CMK (cell line): Measurements from ENCODE around the gene MDM1.

Source experiments
- DNase-seq: peaks from one replicate; pipeline ENCODE4 v3.0.0-alpha.2; 2010; ENCODE audit warnings: low read depth

MDM1 gene

GRCh38 chr12:68331869-68332727 lies at the start of gene MDM1:
Gene MDM1 (minus strand): TSS chr12:68332362. CDS start chr12:68332245, 117 bp downstream.
- DNase-seq = peak; percentile 81

- DNase-seq = peak; percentile 74
These were observed 49.5 kb upstream of the MDM1 start for GRCh38 chr12:68381476-68382219.

- DNase-seq = no peak
These were observed 46.9 kb upstream of the MDM1 start for GRCh38 chr12:68378872-68379606.

- no peak for DNase-seq
These were observed 45.7 kb upstream of the MDM1 start for GRCh38 chr12:68377881-68378280.

GRCh38 chr12:68376901-68377300 lies 44.7 kb upstream of the MDM1 start:
- no peak for DNase-seq

- no peak for DNase-seq
These were observed 43.9 kb upstream of the MDM1 start for GRCh38 chr12:68375756-68376695.

- no peak for DNase-seq
These were observed 42.3 kb upstream of the MDM1 start for GRCh38 chr12:68374307-68374982.

- DNase-seq = no peak
These were observed 38.5 kb upstream of the MDM1 start for GRCh38 chr12:68370667-68371066.

GRCh38 chr12:68370006-68370590 lies 37.9 kb upstream of the MDM1 start:
- no peak for DNase-seq

GRCh38 chr12:68368327-68368726 lies 36.2 kb upstream of the MDM1 start:
- DNase-seq = no peak

GRCh38 chr12:68367903-68368302 lies 35.7 kb upstream of the MDM1 start:
- DNase-seq = no peak

- DNase-seq = no peak
These were observed 35.0 kb upstream of the MDM1 start for GRCh38 chr12:68367116-68367515.

GRCh38 chr12:68364893-68365725 lies 32.9 kb upstream of the MDM1 start:
- peak; percentile 98 for DNase-seq

- DNase-seq = no peak
These were observed 32.2 kb upstream of the MDM1 start for GRCh38 chr12:68364328-68364727.

GRCh38 chr12:68361953-68362352 lies 29.8 kb upstream of the MDM1 start:
- no peak for DNase-seq

- DNase-seq = no peak
These were observed 27.5 kb upstream of the MDM1 start for GRCh38 chr12:68359674-68360073.

GRCh38 chr12:68358532-68359485 lies 26.6 kb upstream of the MDM1 start:
- DNase-seq = peak; percentile 35

GRCh38 chr12:68356986-68357385 lies 24.8 kb upstream of the MDM1 start:
- no peak for DNase-seq
